ENCODE data around the gene TEPSIN. TPM values are rescaled to one million over a fixed set of nuclear protein-coding genes. Genes with fewer than 3 reads are reported as not detected.

TEPSIN gene
- total and polyA plus RNA-seq, 12 donors: 3.1 to 144 (median 40.6) TPM

DNA sequence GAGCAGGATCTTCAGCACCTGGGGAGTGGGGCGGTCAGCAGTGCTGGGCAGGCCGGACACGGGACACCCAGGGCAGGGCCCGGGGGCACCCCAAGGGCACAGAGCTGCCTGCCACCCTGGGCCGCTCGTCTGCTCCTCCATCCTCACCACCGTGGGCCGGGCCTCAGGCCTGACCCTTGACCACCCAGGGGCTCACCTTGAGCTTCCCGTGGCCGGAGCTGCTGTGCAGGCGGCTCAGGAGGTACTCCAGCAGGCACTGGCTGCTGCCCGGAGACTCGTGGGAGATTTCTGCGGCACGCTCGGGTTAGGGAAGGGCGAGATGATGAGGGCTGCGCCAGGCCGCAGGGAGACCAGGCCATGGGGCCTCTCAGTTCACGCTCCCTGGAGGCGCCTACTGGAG lies 2.1 kb downstream of the TEPSIN start:
- peaks cover 0 to 22% of the 10 kb centered on the region in 2 donors for H3K36me3 ChIP-seq (replicated peaks in 1 of 2)
- H3K4me1 ChIP-seq (replicated peaks in 1 of 2): peaks cover 15 to 23% of the 10 kb centered on the region in 2 donors

DNA sequence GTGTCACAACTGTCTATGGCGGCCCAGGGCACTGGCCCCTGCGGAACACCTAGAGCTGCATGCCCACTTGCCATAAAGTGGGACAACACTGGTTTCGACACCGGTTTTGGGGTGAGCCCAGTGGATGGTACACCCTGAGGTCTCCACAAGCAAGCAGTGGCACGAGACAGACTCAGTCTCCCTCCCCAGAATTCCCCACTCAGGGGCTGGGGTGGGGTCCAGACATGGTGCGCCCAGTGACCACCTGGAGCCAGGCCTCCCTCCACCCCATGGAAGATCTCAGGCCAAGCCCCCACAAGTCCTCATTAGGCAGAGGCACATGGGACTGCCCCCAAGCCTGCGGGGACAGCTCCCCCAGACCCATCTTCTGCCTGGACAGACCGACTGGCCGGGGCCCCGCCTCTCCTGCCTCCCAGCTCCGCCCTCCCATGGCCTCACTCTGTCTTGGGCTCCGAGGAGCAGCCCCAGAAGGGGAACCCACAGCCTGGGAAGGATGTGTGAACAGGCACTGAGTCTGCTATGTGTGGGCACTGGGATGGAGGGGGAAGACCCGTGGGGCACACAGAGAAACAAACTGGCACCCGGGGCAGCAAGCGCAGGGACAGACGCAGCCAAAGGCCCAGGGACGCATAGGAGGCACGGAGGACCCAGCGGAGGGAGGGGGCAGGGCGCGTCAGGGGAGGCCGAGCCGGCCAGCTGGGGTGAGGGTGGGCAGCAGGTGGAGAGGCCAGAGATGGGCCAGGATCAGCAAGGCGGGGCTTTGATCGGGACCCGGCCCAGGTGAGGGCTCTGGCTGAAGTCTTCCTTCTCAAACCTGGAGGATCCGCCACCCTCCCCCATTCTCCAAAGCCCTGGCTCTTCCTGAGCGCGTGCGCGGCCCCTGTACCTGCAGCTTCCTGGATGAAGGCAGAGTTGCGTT lies 2.8 kb downstream of the TEPSIN start:
- Histone ChIP-seq H3K27me3 (no peaks in the 10 kb centered on the region), H3K27ac (no peak overlapping the region), H3K4me1 (replicated peaks in 1 of 2) (peaks cover 15 to 23% of the 10 kb centered on the region in 2 donors), H3K36me3 (replicated peaks in 1 of 2) (peaks cover 0 to 29% of the 10 kb centered on the region in 2 donors), H3K4me3 (no peak overlapping the region), H3K9me3 (replicated peaks in 1 of 3) (no peaks in the 10 kb centered on the region)
- no peak for DNase-seq
- intact Hi-C loops (cut with DNase I): no loop called here
- 86 to 92% (median 91%) methylated on average over 24 to 32 of the region's 32 CpGs for WGBS, 4 donors
- TF ChIP-seq, protein P1, sequence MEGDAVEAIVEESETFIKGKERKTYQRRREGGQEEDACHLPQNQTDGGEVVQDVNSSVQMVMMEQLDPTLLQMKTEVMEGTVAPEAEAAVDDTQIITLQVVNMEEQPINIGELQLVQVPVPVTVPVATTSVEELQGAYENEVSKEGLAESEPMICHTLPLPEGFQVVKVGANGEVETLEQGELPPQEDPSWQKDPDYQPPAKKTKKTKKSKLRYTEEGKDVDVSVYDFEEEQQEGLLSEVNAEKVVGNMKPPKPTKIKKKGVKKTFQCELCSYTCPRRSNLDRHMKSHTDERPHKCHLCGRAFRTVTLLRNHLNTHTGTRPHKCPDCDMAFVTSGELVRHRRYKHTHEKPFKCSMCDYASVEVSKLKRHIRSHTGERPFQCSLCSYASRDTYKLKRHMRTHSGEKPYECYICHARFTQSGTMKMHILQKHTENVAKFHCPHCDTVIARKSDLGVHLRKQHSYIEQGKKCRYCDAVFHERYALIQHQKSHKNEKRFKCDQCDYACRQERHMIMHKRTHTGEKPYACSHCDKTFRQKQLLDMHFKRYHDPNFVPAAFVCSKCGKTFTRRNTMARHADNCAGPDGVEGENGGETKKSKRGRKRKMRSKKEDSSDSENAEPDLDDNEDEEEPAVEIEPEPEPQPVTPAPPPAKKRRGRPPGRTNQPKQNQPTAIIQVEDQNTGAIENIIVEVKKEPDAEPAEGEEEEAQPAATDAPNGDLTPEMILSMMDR (IDR thresholded peaks at IDR 0.05): no peak
- no peak for TF ChIP-seq POLR2A (IDR thresholded peaks at IDR 0.05)

More for the DNA sequence above, 2.1 kb downstream of the TEPSIN start:
- no peak overlapping the region for H3K4me3 ChIP-seq
- TF ChIP-seq, protein P1 (IDR thresholded peaks at IDR 0.05): no peak
- TF ChIP-seq POLR2A (IDR thresholded peaks at IDR 0.05): no peak
- DNase-seq: no peak
- H3K9me3 ChIP-seq (replicated peaks in 1 of 3): no peaks in the 10 kb centered on the region
- no peak overlapping the region for H3K27ac ChIP-seq
- H3K27me3 ChIP-seq: no peaks in the 10 kb centered on the region
- WGBS, 4 donors: 86 to 100% (median 94%) methylated on average over 1 to 21 of the region's 21 CpGs
- intact Hi-C loops (cut with DNase I): no loop called here

DNA sequence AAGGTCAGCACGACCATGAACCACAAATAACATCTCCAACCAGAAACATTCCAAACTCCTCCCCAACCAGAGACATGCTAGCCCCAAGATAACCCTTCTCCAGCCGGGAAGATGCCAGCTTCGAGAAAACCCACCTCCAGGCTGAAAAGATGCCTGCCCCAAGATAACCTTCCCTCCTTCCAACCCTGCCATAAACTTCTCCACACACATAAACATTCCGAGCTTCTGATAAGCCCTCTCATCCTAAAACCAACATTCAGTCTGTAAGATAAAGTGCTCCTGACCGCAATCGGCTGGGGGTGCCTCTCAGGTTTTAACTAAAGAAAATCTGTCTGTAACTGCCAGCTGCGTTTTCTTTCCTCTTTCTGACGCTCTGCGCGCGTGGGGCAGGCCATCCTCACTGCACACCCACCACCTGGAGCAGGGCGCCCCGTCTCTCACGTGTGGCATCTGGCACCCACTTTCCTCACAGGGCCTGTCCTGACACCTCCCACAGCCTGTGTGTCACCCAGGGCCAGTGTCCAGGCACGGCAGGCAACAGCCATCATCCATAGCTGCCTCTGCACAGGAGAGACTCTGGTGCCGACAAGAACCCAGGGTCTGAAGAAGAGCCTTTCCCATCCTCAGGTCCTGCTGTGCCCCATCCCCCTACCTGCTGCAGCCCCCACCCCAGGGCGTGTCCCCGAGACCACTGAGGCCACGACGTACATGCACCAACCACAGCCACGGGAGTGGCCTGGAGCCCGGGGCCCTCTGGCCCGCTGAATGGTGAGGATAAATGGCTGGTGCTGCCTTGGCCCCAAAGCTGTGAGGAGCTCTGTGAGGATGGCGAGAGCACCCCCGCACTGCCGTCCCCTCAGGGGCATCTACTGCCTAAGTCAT lies 3.7 kb downstream of the TEPSIN start:
- Histone ChIP-seq H3K4me3 (no peak overlapping the region), H3K9me3 (replicated peaks in 1 of 3) (no peaks in the 10 kb centered on the region), H3K27me3 (no peaks in the 10 kb centered on the region), H3K36me3 (replicated peaks in 1 of 2) (peaks cover 0 to 36% of the 10 kb centered on the region in 2 donors), H3K27ac (no peak overlapping the region), H3K4me1 (replicated peaks in 1 of 2) (peaks cover 12 to 22% of the 10 kb centered on the region in 2 donors)
- TF ChIP-seq, protein P1 (IDR thresholded peaks at IDR 0.05): no peak
- TF ChIP-seq POLR2A (IDR thresholded peaks at IDR 0.05): no peak
- intact Hi-C loops (cut with DNase I): no loop called here
- DNase-seq: no peak
- 87 to 91% (median 90%) methylated on average over 18 to 26 of the region's 26 CpGs for WGBS, 4 donors

DNA sequence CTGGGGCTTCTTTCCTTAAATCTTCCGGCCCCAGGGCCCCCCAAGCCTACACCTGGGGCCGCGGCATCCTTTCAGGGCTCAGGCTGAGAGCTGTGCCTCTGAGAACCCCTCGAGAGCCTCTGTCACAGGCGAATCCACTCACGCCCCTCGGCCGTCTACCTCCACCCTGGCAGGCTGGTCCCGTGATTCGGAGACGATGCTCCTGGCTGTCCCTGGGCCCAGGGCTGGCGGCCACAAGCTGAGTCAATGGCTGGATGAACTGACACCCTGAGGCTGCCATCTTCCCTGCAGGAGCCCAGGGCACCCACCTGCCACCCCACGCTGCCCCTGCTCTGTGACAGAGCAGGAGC lies 4.4 kb downstream of the TEPSIN start:
- WGBS, 4 donors: 90 to 98% (median 93%) methylated on average over 8 to 13 of the region's 13 CpGs
- Histone ChIP-seq H3K4me1 (replicated peaks in 1 of 2) (peaks cover 7 to 17% of the 10 kb centered on the region in 2 donors), H3K27me3 (no peaks in the 10 kb centered on the region), H3K4me3 (no peak overlapping the region), H3K36me3 (replicated peaks in 1 of 2) (peaks cover 0 to 43% of the 10 kb centered on the region in 2 donors), H3K9me3 (replicated peaks in 1 of 3) (no peaks in the 10 kb centered on the region), H3K27ac (no peak overlapping the region)
- DNase-seq: peak in 1 of 7 donors; percentile 17
- TF ChIP-seq POLR2A (IDR thresholded peaks at IDR 0.05): no peak
- TF ChIP-seq, protein P1 (IDR thresholded peaks at IDR 0.05): no peak
- intact Hi-C loops (cut with DNase I): no loop called here
